Muscle layer of duodenum (tissue), 2 donors: Measurements from ENCODE around the gene SNCB.

Source experiments
- H3K27ac ChIP-seq: one replicate; pipeline ENCODE4 v1.7.0; 2013; ENCODE audit warnings: mild to moderate bottlenecking, low read length
- H3K27me3 ChIP-seq: one replicate; pipeline ENCODE4 v1.7.0; 2013; ENCODE audit warnings: low read depth, mild to moderate bottlenecking, control low read depth, low read length
- H3K36me3 ChIP-seq, 2 donors: one replicate each; pipeline ENCODE4 v1.7.0; 2013; ENCODE audit warnings: low read length in 2 of 2, control low read depth in 1 of 2, mild to moderate bottlenecking in 1 of 2; ENCODE audit not compliant: insufficient read depth in 2 of 2, control insufficient read depth in 1 of 2
- H3K4me1 ChIP-seq, 2 donors: one replicate each; pipeline ENCODE4 v1.7.0; 2013; ENCODE audit warnings: low read length in 2 of 2, mild to moderate bottlenecking in 2 of 2, control low read depth in 1 of 2, moderate library complexity in 1 of 2; ENCODE audit not compliant: insufficient read depth in 2 of 2, control insufficient read depth in 1 of 2
- H3K4me3 ChIP-seq, 2 donors: one replicate each; pipeline ENCODE4 v1.7.0; 2013; ENCODE audit warnings: low read length in 2 of 2, low read depth in 1 of 2, mild to moderate bottlenecking in 1 of 2
- H3K9me3 ChIP-seq, 2 donors: one replicate each; pipeline ENCODE4 v1.7.0; 2013; ENCODE audit warnings: low read length in 2 of 2, control low read depth in 1 of 2, mild to moderate bottlenecking in 1 of 2; ENCODE audit not compliant: control insufficient read depth in 1 of 2
- donor health status: healthy.

Gene SNCB

GRCh38 chr5:176671399-176671798, 41.1 kb upstream of the SNCB start:
- Histone ChIP-seq H3K27me3 (peaks cover 4% of the 10 kb centered on the region), H3K4me1 (no peaks in the 10 kb centered on the region), H3K27ac (no peak overlapping the region), H3K36me3 (no peaks in the 10 kb centered on the region), H3K9me3 (no peaks in the 10 kb centered on the region), H3K4me3 (no peak overlapping the region)

- no peak overlapping the region for H3K27ac ChIP-seq
- no peaks in the 10 kb centered on the region for H3K4me1 ChIP-seq
- no peak overlapping the region for H3K4me3 ChIP-seq
- H3K27me3 ChIP-seq, result peaks cover 4% of the 10 kb centered on the region
- no peaks in the 10 kb centered on the region for H3K36me3 ChIP-seq
- no peaks in the 10 kb centered on the region for H3K9me3 ChIP-seq
These were observed 40.1 kb upstream of the SNCB start for GRCh38 chr5:176670449-176670848.

- Histone ChIP-seq H3K4me1 (no peaks in the 10 kb centered on the region), H3K9me3 (no peaks in the 10 kb centered on the region), H3K4me3 (no peak overlapping the region), H3K27ac (no peak overlapping the region), H3K36me3 (no peaks in the 10 kb centered on the region), H3K27me3 (peaks cover 4% of the 10 kb centered on the region)
These were observed 37.3 kb upstream of the SNCB start for GRCh38 chr5:176667637-176668036.

- Histone ChIP-seq H3K4me3 (no peak overlapping the region), H3K9me3 (no peaks in the 10 kb centered on the region), H3K36me3 (no peaks in the 10 kb centered on the region), H3K4me1 (peaks cover 0 to 6% of the 10 kb centered on the region in 2 donors), H3K27me3 (peaks cover 3% of the 10 kb centered on the region), H3K27ac (no peak overlapping the region)
These were observed 35.2 kb upstream of the SNCB start for GRCh38 chr5:176665517-176665916.

- Histone ChIP-seq H3K27me3 (no peaks in the 10 kb centered on the region), H3K4me1 (peaks cover 0 to 6% of the 10 kb centered on the region in 2 donors), H3K9me3 (no peaks in the 10 kb centered on the region), H3K4me3 (no peak overlapping the region), H3K27ac (no peak overlapping the region), H3K36me3 (no peaks in the 10 kb centered on the region)
These were observed 34.6 kb upstream of the SNCB start for GRCh38 chr5:176664886-176665285.

- no peaks in the 10 kb centered on the region for H3K27me3 ChIP-seq
- no peak overlapping the region for H3K27ac ChIP-seq
- no peak overlapping the region for H3K4me3 ChIP-seq
- peaks cover 0 to 6% of the 10 kb centered on the region in 2 donors for H3K4me1 ChIP-seq
- no peaks in the 10 kb centered on the region for H3K36me3 ChIP-seq
- H3K9me3 ChIP-seq, result no peaks in the 10 kb centered on the region
These were observed 34.1 kb upstream of the SNCB start for GRCh38 chr5:176664479-176664878.

- no peak overlapping the region for H3K27ac ChIP-seq
- no peaks in the 10 kb centered on the region for H3K27me3 ChIP-seq
- no peaks in the 10 kb centered on the region for H3K9me3 ChIP-seq
- H3K4me3 ChIP-seq, result no peak overlapping the region
- no peaks in the 10 kb centered on the region for H3K36me3 ChIP-seq
- H3K4me1 ChIP-seq, result peaks cover 3 to 12% of the 10 kb centered on the region in 2 donors
These were observed 33.2 kb upstream of the SNCB start for GRCh38 chr5:176663566-176663965.

- Histone ChIP-seq H3K4me3 (no peak overlapping the region), H3K27ac (no peak overlapping the region), H3K36me3 (no peaks in the 10 kb centered on the region), H3K4me1 (peaks cover 8 to 17% of the 10 kb centered on the region in 2 donors), H3K9me3 (no peaks in the 10 kb centered on the region), H3K27me3 (no peaks in the 10 kb centered on the region)
These were observed 32.3 kb upstream of the SNCB start for GRCh38 chr5:176662371-176663333.

GRCh38 chr5:176661676-176662075, 31.3 kb upstream of the SNCB start:
- Histone ChIP-seq H3K4me1 (peaks cover 8 to 17% of the 10 kb centered on the region in 2 donors), H3K27me3 (no peaks in the 10 kb centered on the region), H3K36me3 (peaks cover 0 to 9% of the 10 kb centered on the region in 2 donors), H3K27ac (no peak overlapping the region), H3K4me3 (no peak overlapping the region), H3K9me3 (no peaks in the 10 kb centered on the region)

- H3K4me3 ChIP-seq, result no peak overlapping the region
- no peaks in the 10 kb centered on the region for H3K9me3 ChIP-seq
- peaks cover 8 to 17% of the 10 kb centered on the region in 2 donors for H3K4me1 ChIP-seq
- peaks cover 4 to 11% of the 10 kb centered on the region in 2 donors for H3K36me3 ChIP-seq
- H3K27me3 ChIP-seq, result no peaks in the 10 kb centered on the region
- H3K27ac ChIP-seq, result no peak overlapping the region
These were observed 30.7 kb upstream of the SNCB start for GRCh38 chr5:176660860-176661641.

GRCh38 chr5:176660530-176660859, 30.2 kb upstream of the SNCB start:
- H3K27ac ChIP-seq, result no peak overlapping the region
- peaks cover 4 to 16% of the 10 kb centered on the region in 2 donors for H3K36me3 ChIP-seq
- peaks cover 8 to 17% of the 10 kb centered on the region in 2 donors for H3K4me1 ChIP-seq
- no peaks in the 10 kb centered on the region for H3K9me3 ChIP-seq
- H3K4me3 ChIP-seq, result no peak overlapping the region
- H3K27me3 ChIP-seq, result no peaks in the 10 kb centered on the region
